Skeletal muscle tissue (tissue), 4 donors: ENCODE measurements around the gene AK8. TPM values are rescaled to one million over a fixed set of nuclear protein-coding genes. Genes with fewer than 3 reads are reported as not detected.

Experiments used
- H3K27ac ChIP-seq: one replicate; pipeline ENCODE4 v1.7.0; 2013; ENCODE audit warnings: mild to moderate bottlenecking, low read depth, low read length, inconsistent platforms
- H3K27me3 ChIP-seq, 3 donors: one replicate each; pipeline ENCODE4 v1.7.0; 2013; ENCODE audit warnings: low read length in 3 of 3; ENCODE audit not compliant: control insufficient read depth in 3 of 3, insufficient read depth in 3 of 3
- H3K36me3 ChIP-seq, 3 donors: one replicate each; pipeline ENCODE4 v1.7.0; 2013; ENCODE audit warnings: low read length in 3 of 3; ENCODE audit not compliant: control insufficient read depth in 3 of 3, insufficient read depth in 3 of 3
- H3K4me1 ChIP-seq, 3 donors: one replicate each; pipeline ENCODE4 v1.7.0; 2013; ENCODE audit warnings: low read length in 3 of 3, mild to moderate bottlenecking in 3 of 3; ENCODE audit not compliant: control insufficient read depth in 3 of 3, insufficient read depth in 3 of 3
- H3K4me3 ChIP-seq, 3 donors: one replicate each; pipeline ENCODE4 v1.7.0; 2013; ENCODE audit warnings: low read length in 3 of 3
- H3K9ac ChIP-seq, 3 donors: one replicate each; pipeline ENCODE4 v1.7.0; 2013; ENCODE audit warnings: low read length in 3 of 3, mild to moderate bottlenecking in 3 of 3, moderate library complexity in 2 of 3, low read depth in 1 of 3
- H3K9me3 ChIP-seq, 3 donors: one replicate each; pipeline ENCODE4 v1.7.0; 2013; ENCODE audit warnings: low read length in 3 of 3; ENCODE audit not compliant: control insufficient read depth in 3 of 3
- total RNA-seq: library from RNA; depleted of rRNA; stranded (reverse); fragments of >200 nt; gene quantifications from one replicate; pipeline ENCODE4 v1.2.3, GENCODE V29; 2014
- donor health status: Osteomylitis.

The AK8 gene
- total RNA-seq, 1 donor from 2014 or later: 0.52 TPM

DNA sequence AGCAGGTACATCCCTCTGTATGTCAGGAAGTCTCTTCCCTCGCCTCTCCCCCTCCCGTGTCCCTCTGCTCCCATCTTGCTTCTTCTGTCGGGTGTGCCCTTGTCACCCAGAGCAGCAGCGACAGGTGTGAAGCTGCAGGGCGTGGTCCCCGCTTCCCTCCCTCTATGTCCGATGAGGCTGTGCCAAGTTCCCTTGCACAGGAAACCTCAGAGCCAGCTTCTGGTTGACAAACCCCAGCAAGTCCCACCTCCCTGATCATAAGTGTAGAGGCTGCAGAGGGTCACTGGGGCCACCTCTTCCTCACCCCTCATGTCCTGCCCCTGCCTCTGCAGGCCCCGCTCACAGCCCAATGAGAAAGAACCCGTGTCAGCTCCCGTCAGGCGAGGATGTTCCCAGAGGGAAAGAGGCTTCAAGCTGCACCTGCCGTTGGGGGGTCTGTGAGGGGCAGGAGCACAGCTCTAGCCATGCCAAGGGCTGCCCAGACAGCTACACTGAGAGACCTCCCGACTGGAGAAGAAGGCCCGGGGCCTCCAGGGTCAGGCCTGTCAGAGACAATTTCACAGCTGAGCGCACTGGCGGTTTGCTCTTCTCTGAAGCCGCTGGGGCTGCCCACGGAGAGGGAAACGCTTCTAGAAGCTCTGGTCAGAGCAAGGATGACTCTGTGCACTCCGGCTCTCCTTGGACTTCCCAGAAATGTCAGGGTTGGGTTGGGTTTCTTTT is 73.3 kb downstream of the AK8 start:
- Histone ChIP-seq H3K4me3 (no peak overlapping the region), H3K27me3 (peaks cover 22 to 50% (median 35%) of the 10 kb centered on the region in 3 donors), H3K9me3 (no peaks in the 10 kb centered on the region), H3K36me3 (no peaks in the 10 kb centered on the region), H3K9ac (no peak overlapping the region), H3K27ac (no peak overlapping the region), H3K4me1 (peaks cover 0 to 3% (median 3%) of the 10 kb centered on the region in 3 donors)

DNA sequence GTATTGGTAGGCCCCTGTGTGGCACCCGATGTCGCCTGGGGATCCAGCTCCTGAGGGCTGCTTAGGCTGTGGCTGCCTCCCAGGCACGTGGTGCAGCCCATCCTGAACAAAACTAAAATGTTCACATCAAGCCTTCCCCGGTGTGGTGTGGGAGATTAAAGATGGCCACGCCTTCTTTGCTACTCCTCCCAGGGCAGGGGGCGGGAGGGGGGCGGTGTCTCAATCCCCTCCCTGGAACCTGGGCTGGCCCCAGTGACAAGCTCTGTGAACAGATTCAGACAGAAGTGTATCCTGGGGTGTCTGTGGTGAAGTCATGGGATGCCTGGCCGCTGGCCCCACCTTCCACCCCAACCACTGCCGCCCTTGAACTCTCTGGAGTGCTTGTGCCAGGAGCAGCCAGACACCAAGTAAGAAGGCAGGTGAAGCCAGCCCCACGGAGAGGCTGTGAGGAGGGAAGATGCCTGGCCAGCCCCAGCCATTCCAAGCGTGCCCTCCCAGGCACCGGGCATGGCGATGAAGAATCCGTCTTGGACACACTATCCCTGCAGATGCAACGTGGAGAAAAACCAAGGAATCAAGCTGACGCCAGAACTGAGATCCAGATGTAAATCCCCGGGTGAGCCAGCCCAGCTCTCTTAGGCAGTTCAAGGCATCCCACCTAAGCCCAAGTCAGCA is 75.8 kb downstream of the AK8 start:
- Histone ChIP-seq H3K27ac (no peak overlapping the region), H3K4me3 (no peak overlapping the region), H3K4me1 (peaks cover 3 to 4% (median 3%) of the 10 kb centered on the region in 3 donors), H3K36me3 (no peaks in the 10 kb centered on the region), H3K9ac (no peak overlapping the region), H3K27me3 (peaks cover 18 to 52% (median 38%) of the 10 kb centered on the region in 3 donors), H3K9me3 (no peaks in the 10 kb centered on the region)

DNA sequence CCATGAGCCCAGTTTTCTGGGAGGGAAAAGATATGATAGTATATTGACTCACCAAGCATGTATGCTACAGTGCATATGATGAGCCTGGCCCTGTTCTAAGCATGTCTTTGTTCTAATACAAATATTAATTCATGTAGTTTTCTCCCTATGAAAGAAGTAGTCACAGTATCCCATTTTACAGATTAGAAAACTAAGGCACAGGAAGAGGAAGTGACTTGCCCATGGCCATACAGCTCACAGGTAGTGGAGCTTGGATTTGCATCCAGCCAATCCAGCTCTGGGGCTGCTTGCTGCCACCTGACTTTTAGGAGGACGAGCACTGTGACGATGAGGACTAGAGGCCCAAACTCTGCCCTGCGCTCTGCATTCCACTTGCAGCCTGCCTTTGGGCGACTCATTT is 76.4 kb downstream of the AK8 start:
- no peak overlapping the region for H3K9ac ChIP-seq
- H3K27me3 ChIP-seq: peaks cover 18 to 50% (median 38%) of the 10 kb centered on the region in 3 donors
- H3K36me3 ChIP-seq: no peaks in the 10 kb centered on the region
- H3K9me3 ChIP-seq: no peaks in the 10 kb centered on the region
- H3K27ac ChIP-seq: no peak overlapping the region
- H3K4me3 ChIP-seq: no peak overlapping the region
- peaks cover 3 to 4% (median 3%) of the 10 kb centered on the region in 3 donors for H3K4me1 ChIP-seq

DNA sequence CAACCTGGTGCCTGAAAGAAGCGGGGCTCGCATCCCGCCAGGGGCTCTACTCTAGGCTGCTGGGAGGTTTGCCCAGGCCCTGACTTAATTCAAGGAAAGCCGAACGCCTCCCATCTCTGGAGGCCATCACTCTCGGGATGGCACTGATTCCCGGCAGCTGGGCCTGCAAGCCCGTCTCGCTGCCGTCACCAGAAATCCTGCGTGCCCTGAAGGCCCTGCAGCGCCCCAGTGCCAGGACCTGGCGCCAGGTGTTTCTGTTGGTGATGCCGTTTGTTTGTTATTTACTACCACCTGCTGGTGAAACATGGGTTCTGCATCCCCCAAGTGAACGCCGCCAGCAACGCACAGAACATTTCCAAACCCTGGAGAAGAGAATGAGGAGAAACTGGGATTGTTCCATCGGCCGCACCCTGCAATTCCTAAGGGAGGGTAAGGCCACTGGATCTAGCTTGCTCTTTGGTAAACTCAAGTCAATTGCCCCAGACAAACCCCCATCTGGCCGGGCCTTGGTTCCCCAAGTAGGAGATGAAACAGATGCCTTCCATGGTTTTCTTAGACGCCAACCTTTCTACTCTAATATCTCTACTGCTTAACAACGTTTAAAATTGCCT is 77.9 kb downstream of the AK8 start:
- Histone ChIP-seq H3K27ac (no peak overlapping the region), H3K27me3 (peaks cover 18 to 45% (median 33%) of the 10 kb centered on the region in 3 donors)

DNA sequence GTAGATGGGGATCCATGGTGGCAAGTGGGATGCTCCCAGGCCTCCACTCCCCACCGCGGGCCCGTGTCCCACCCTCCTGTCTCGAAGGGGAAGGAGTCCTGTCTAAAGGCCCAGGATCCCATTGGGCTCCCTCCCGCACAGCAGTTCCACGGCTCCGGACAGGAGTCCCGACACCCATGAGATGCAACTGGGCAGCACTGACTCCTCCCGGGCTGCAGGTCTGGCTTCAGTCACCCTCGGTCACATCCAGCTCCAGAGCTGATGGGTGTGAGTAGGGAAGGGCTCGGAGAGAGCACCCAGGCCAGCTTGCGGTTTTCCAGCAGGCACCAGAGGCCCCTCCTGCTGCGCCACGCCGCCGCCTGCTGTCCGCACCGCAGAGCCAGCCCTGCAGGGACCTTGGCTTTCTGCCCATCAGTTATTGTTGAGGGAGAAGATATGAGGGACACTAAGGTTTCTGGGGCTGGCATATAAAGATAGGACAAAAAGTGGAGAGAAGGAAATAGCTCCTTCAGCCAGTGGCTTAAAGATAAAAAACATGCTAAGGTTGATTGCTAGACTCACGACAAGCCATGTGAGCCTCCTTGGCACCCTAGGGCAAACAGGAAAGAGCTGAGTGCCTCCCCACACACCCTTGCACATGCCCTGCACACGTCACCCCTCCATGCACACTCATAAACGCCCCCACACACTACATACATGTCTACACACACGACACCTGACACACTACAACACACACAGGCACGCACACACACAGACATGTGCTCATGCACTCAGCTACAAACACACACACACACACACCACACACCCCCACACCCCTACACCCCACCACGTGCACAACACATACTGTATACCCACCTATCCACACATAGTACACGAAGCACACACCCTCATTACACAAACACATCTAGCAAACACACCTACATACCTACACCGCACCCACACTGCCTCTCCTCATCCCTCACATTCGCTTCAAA is 79.0 kb downstream of the AK8 start:
- Histone ChIP-seq H3K9ac (no peak overlapping the region), H3K4me3 (no peak overlapping the region), H3K27me3 (peaks cover 13 to 44% (median 34%) of the 10 kb centered on the region in 3 donors), H3K36me3 (no peaks in the 10 kb centered on the region), H3K27ac (no peak overlapping the region), H3K9me3 (no peaks in the 10 kb centered on the region), H3K4me1 (peaks cover 3 to 4% (median 3%) of the 10 kb centered on the region in 3 donors)

More for the DNA sequence above, 77.9 kb downstream of the AK8 start:
- Histone ChIP-seq H3K4me3 (no peak overlapping the region), H3K9me3 (no peaks in the 10 kb centered on the region), H3K4me1 (peaks cover 3 to 4% (median 3%) of the 10 kb centered on the region in 3 donors), H3K36me3 (no peaks in the 10 kb centered on the region), H3K9ac (no peak overlapping the region)

DNA sequence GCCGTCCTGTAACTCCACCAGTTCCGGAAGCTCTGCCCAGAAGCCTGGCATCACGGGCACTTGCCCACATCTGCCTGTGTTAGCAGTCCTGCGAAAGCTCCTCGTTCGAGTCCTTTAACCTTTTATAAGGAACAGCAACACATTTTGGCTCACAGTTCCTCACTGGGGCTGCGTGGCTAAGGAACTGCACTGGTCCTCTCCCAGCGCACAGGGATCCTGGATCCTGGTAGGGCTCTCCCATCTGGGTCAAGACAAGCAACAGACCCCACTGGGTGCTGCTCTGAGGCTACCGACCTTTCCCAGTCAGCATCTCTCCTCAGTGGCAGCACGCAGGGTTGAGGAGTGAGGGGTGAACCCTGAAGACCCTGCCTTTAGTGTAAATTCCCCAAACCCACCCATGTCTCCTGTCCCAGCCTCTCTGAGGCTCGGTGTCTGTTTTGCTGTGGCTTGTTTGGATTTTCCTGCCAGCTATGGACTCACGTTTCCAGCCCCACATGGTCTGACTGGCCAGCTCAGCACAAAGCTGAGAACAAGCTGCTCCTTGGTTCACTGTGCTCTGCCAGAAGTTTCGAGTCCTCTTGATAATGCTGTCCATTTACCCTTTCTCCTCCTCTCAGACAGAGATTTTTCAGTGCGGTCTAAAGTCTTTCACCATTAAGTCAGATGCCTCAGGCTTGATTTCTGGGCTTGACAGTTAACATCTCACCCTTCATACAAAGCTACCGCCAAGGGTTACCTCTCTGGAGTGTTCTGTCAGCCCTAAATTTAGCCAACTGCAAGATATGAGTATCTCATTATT is 80.0 kb downstream of the AK8 start:
- H3K36me3 ChIP-seq: no peaks in the 10 kb centered on the region
- H3K9ac ChIP-seq: no peak overlapping the region
- H3K27me3 ChIP-seq: peaks cover 12 to 43% (median 34%) of the 10 kb centered on the region in 3 donors
- H3K9me3 ChIP-seq: no peaks in the 10 kb centered on the region
- H3K4me1 ChIP-seq: peaks cover 3 to 4% (median 3%) of the 10 kb centered on the region in 3 donors
- H3K27ac ChIP-seq: no peak overlapping the region
- H3K4me3 ChIP-seq: no peak overlapping the region

DNA sequence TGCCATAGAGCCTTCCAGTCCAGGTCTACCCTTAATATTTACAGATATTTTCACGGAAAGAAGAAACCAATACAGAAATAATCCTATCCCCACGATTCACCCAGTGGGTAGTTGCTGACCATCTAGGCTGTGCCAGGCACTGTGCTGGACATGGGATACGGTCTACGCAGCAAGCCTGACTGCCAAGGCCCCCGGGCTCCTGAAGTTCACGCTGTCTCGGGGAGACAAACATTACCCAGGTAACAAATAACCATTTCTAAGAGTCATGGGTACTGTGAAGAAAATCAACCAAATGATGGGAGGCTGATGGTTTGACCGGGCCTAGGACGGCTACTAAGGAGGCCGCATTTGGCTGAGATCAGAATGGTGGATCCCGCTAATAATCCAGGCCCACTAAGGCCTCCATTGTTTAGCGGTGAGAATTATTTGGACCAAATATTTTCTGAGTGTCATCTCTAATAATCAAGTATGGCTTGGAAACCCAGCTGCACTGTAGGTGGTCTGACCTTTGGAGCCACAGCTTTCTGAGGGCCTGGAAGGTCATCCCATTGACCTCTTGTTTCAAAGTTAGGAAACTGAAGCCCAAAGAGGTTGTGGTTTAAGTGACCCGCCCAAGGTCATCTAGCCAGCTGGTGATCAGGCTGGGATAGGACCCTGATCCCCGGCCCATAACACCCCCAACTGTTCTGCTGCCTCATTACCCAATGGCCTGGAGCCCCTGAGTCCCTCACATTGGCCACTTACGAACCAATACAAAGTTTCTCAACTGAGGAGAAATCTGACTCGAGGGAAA is 82.4 kb downstream of the AK8 start:
- Histone ChIP-seq H3K4me1 (peaks cover 3 to 4% (median 3%) of the 10 kb centered on the region in 3 donors), H3K27me3 (peaks cover 4 to 33% (median 31%) of the 10 kb centered on the region in 3 donors)

DNA sequence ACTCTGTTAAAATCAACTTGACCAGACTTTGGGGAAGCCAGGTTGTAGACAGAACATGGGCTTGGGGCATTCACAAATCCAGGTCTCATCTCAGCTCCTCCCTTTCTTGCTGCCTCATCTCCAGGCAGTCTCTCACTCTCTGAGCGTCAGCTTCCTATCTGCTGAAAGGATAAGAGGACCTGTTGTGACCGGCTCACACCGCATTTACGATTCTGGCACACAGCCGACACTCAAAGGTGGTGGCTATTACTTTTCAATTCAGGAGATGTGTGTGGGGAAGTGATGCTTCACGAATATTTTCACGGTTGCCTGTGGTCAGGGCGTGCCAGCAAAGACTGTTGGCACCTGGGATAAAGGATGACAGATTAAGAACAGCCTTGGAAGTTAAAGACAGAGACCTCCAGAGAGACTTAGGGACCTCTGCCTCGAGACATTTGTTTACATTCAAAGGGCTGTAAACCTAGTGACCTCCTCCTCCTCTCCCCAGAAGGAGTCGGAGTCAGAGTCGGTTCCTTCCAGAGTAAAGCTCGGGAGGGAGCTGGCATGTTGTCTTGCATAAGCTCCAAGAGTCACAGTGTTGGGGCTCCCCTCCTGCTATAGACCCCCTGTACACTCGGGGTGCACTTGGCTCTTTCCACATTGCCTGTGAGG is 83.2 kb downstream of the AK8 start:
- Histone ChIP-seq H3K9me3 (no peaks in the 10 kb centered on the region), H3K27me3 (peaks cover 4 to 28% (median 25%) of the 10 kb centered on the region in 3 donors), H3K27ac (no peak overlapping the region), H3K9ac (no peak overlapping the region), H3K4me1 (peaks cover under 1 to 4% (median under 1%) of the 10 kb centered on the region in 3 donors), H3K36me3 (no peaks in the 10 kb centered on the region), H3K4me3 (no peak overlapping the region)

More for the DNA sequence above, 82.4 kb downstream of the AK8 start:
- no peak overlapping the region for H3K27ac ChIP-seq
- H3K9ac ChIP-seq: no peak overlapping the region
- H3K4me3 ChIP-seq: no peak overlapping the region
- no peaks in the 10 kb centered on the region for H3K36me3 ChIP-seq
- no peaks in the 10 kb centered on the region for H3K9me3 ChIP-seq
